Effector memory CD4-positive, alpha-beta T cell (primary cell): ENCODE results near the gene FHAD1.
"Not testable (repeated sequence)": the region's sequence is repeated elsewhere in the genome, so short reads cannot be mapped to it uniquely, and the experiment has no call there.

Experiments
- DNase-seq, 3 donors: peaks; one replicate each; pipeline ENCODE4 v3.0.0-alpha.2; 2020
- H3K27ac ChIP-seq: 2 replicates; pipeline ENCODE4 v1.7.0; 2013; ENCODE audit warnings: mild to moderate bottlenecking, low read length, moderate library complexity; ENCODE audit not compliant: insufficient read depth, poor library complexity, severe bottlenecking
- H3K27me3 ChIP-seq: replicated peaks from 2 replicates; pipeline ENCODE4 v1.7.0; 2013; ENCODE audit warnings: mild to moderate bottlenecking, low read length; ENCODE audit not compliant: insufficient read depth, control insufficient read depth, poor library complexity, severe bottlenecking
- H3K36me3 ChIP-seq: 2 replicates; pipeline ENCODE4 v1.7.0; 2013; ENCODE audit warnings: mild to moderate bottlenecking, low read length, moderate library complexity; ENCODE audit not compliant: control insufficient read depth, insufficient read depth
- H3K4me1 ChIP-seq: 2 replicates; pipeline ENCODE4 v1.7.0; 2013; ENCODE audit warnings: low read length, mild to moderate bottlenecking; ENCODE audit not compliant: control insufficient read depth, insufficient read depth, poor library complexity, severe bottlenecking
- H3K4me3 ChIP-seq: 2 replicates; pipeline ENCODE4 v1.7.0; 2013; ENCODE audit warnings: low read length, low read depth, mild to moderate bottlenecking; ENCODE audit not compliant: insufficient read depth, poor library complexity, severe bottlenecking
- H3K9me3 ChIP-seq: 2 replicates; pipeline ENCODE4 v1.7.0; 2013; ENCODE audit warnings: mild to moderate bottlenecking, low read length, moderate library complexity; ENCODE audit not compliant: control insufficient read depth

The FHAD1 gene

GRCh38 chr1:15299806-15300205 lies 52.8 kb downstream of the FHAD1 start:
- Histone ChIP-seq H3K9me3 (no peaks in the 10 kb centered on the region), H3K4me1 (no peaks in the 10 kb centered on the region), H3K27me3 (no peaks in the 10 kb centered on the region), H3K4me3 (no peak overlapping the region), H3K36me3 (no peaks in the 10 kb centered on the region), H3K27ac (no peak overlapping the region)
- DNase-seq: no peak

- Histone ChIP-seq H3K36me3 (no peaks in the 10 kb centered on the region), H3K4me1 (no peaks in the 10 kb centered on the region), H3K27me3 (no peaks in the 10 kb centered on the region), H3K27ac (no peak overlapping the region), H3K4me3 (no peak overlapping the region), H3K9me3 (no peaks in the 10 kb centered on the region)
- DNase-seq: no peak
Measured at GRCh38 chr1:15303935-15304334, 56.9 kb downstream of the FHAD1 start.

- H3K4me1 ChIP-seq: no peaks in the 10 kb centered on the region
- no peaks in the 10 kb centered on the region for H3K36me3 ChIP-seq
- no peak overlapping the region for H3K27ac ChIP-seq
- peak; percentile 24 to 51 (median 30) for DNase-seq
- no peak overlapping the region for H3K4me3 ChIP-seq
- no peaks in the 10 kb centered on the region for H3K27me3 ChIP-seq
- H3K9me3 ChIP-seq: no peaks in the 10 kb centered on the region
Measured at GRCh38 chr1:15304708-15305467, 57.9 kb downstream of the FHAD1 start.

- no peak overlapping the region for H3K4me3 ChIP-seq
- H3K27ac ChIP-seq: no peak overlapping the region
- no peaks in the 10 kb centered on the region for H3K27me3 ChIP-seq
- no peaks in the 10 kb centered on the region for H3K36me3 ChIP-seq
- no peak for DNase-seq
- H3K9me3 ChIP-seq: no peaks in the 10 kb centered on the region
- no peaks in the 10 kb centered on the region for H3K4me1 ChIP-seq
Measured at GRCh38 chr1:15305468-15305770, 58.4 kb downstream of the FHAD1 start.

GRCh38 chr1:15306352-15306751 lies 59.3 kb downstream of the FHAD1 start:
- DNase-seq, H3K36me3 ChIP-seq, H3K4me3 ChIP-seq, H3K27me3 ChIP-seq, H3K9me3 ChIP-seq, H3K27ac ChIP-seq, H3K4me1 ChIP-seq: not testable (repeated sequence)

GRCh38 chr1:15308135-15308534 lies 61.1 kb downstream of the FHAD1 start:
- no peaks in the 10 kb centered on the region for H3K4me1 ChIP-seq
- H3K9me3 ChIP-seq: no peaks in the 10 kb centered on the region
- H3K27ac ChIP-seq: no peak overlapping the region
- H3K4me3 ChIP-seq: no peak overlapping the region
- H3K27me3 ChIP-seq: no peaks in the 10 kb centered on the region
- no peak for DNase-seq
- H3K36me3 ChIP-seq: no peaks in the 10 kb centered on the region

GRCh38 chr1:15308621-15309027 lies 61.6 kb downstream of the FHAD1 start:
- Histone ChIP-seq H3K9me3 (no peaks in the 10 kb centered on the region), H3K27me3 (no peaks in the 10 kb centered on the region), H3K4me3 (no peak overlapping the region), H3K27ac (no peak overlapping the region), H3K36me3 (no peaks in the 10 kb centered on the region), H3K4me1 (no peaks in the 10 kb centered on the region)
- DNase-seq: no peak

- Histone ChIP-seq H3K36me3 (no peaks in the 10 kb centered on the region), H3K27ac (no peak overlapping the region), H3K9me3 (no peaks in the 10 kb centered on the region), H3K4me1 (no peaks in the 10 kb centered on the region), H3K4me3 (no peak overlapping the region), H3K27me3 (no peaks in the 10 kb centered on the region)
- no peak for DNase-seq
Measured at GRCh38 chr1:15309687-15310086, 62.7 kb downstream of the FHAD1 start.

- Histone ChIP-seq H3K9me3 (no peaks in the 10 kb centered on the region), H3K36me3 (no peaks in the 10 kb centered on the region), H3K4me1 (no peaks in the 10 kb centered on the region), H3K27me3 (no peaks in the 10 kb centered on the region), H3K4me3 (no peak overlapping the region), H3K27ac (no peak overlapping the region)
- DNase-seq: no peak
Measured at GRCh38 chr1:15310544-15310943, 63.5 kb downstream of the FHAD1 start.

GRCh38 chr1:15311122-15311822 lies 64.2 kb downstream of the FHAD1 start:
- Histone ChIP-seq H3K36me3 (no peaks in the 10 kb centered on the region), H3K4me1 (no peaks in the 10 kb centered on the region), H3K4me3 (no peak overlapping the region), H3K27ac (no peak overlapping the region), H3K27me3 (no peaks in the 10 kb centered on the region), H3K9me3 (no peaks in the 10 kb centered on the region)
- no peak for DNase-seq
